ENCODE data around the gene ENG. TPM values are rescaled to one million over a fixed set of nuclear protein-coding genes. Genes with fewer than 3 reads are reported as not detected.
A peak's percentile ranks its signal among the peaks of the same experiment; 100 is the strongest.

ENG gene
- total and polyA plus RNA-seq, 2 of the 8 experiments (the other 6 are each of a cell fraction or from before 2014, with no cell fraction given): 1.8 to 4.4 TPM

GRCh38 chr9:127771570-127772189 is 82.8 kb downstream of the ENG start:
- Histone ChIP-seq H3K56ac (replicated peaks; ENCODE audit: insufficient read length, low read depth, low read length) (no peak overlapping the region), H2BK12ac (ENCODE audit: low read depth, low read length) (no peak overlapping the region), H2BK20ac (ENCODE audit: low read length) (no peak overlapping the region), H2AK5ac (ENCODE audit: low read depth, low read length) (no peak overlapping the region), H4K91ac (replicated peaks; ENCODE audit: insufficient read length, low read length) (no peak overlapping the region), H3K23ac (ENCODE audit: insufficient read length) (no peak overlapping the region), H2AFZ (ENCODE audit: low read length) (peak overlapping the region; percentile 12; the same call in 1 of the 2 replicates), H3K27ac (ENCODE audit: low read depth, low read length) (no peak overlapping the region), H4K20me1 (replicated peaks in 1 of 2; ENCODE audit: control insufficient read depth in 1 of 2, insufficient read depth in 2 of 2, low read length in 2 of 2) (no peaks in the 10 kb centered on the region), H3K27me3 (replicated peaks in 1 of 4; ENCODE audit: control insufficient read depth in 3 of 4, extremely low read depth in 1 of 4, insufficient read depth in 3 of 4, low read length in 3 of 4) (no peaks in the 10 kb centered on the region), H3K14ac (ENCODE audit: insufficient read length) (no peak overlapping the region), H3K4me1 (replicated peaks in 1 of 4; ENCODE audit: control insufficient read depth in 3 of 4, insufficient read depth in 4 of 4, low read length in 3 of 4) (peaks cover 4 to 20% (median 11%) of the 10 kb centered on the region in 4 experiments), H2BK120ac (replicated peaks; ENCODE audit: low read depth, low read length) (no peak overlapping the region), H3K79me2 (ENCODE audit: control insufficient read depth in 1 of 2, insufficient read depth in 2 of 2, low read length in 2 of 2) (no peaks in the 10 kb centered on the region), H3K9ac (replicated peaks in 1 of 4; ENCODE audit: extremely low read depth in 1 of 4, low read depth in 3 of 4, low read length in 3 of 4) (no peak overlapping the region; a peak in 1 of 7 replicates), H4K8ac (ENCODE audit: extremely low read depth, insufficient read depth, low read length) (no peak overlapping the region), H3K23me2 (ENCODE audit: low read depth, low read length) (no peaks in the 10 kb centered on the region; the same call in 1 of the 2 replicates), H4K5ac (ENCODE audit: insufficient read length, low read depth, low read length) (no peak overlapping the region), H3K9me3 (ENCODE audit: insufficient read depth in 2 of 2, low read depth in 1 of 2, low read length in 1 of 2) (no peaks in the 10 kb centered on the region), H3K4me2 (ENCODE audit: insufficient read depth in 1 of 2, low read depth in 2 of 2, low read length in 2 of 2) (peak overlapping the region; percentile 58 to 75), H3K18ac (ENCODE audit: extremely low read depth, low read length) (0 out of 2 replicates have a peak overlapping the region, but pooled peaks have one; percentile 55), H2BK5ac (ENCODE audit: low read depth, low read length) (no peak overlapping the region), H3K4me3 (ENCODE audit: extremely low read depth in 1 of 4, insufficient read depth in 2 of 4, low read depth in 3 of 4, low read length in 4 of 4) (peak overlapping the region in 2 of 4 experiments; percentile 11 to 68; a peak in 3 of 8 replicates), H3K4ac (replicated peaks; ENCODE audit: insufficient read length, low read depth, low read length) (peak overlapping the region; percentile 3), H3K79me1 (ENCODE audit: low read depth, low read length) (no peaks in the 10 kb centered on the region), H3K36me3 (ENCODE audit: control insufficient read depth in 2 of 4, insufficient read depth in 4 of 4, low read length in 3 of 4) (no peaks in the 10 kb centered on the region), H2BK15ac (ENCODE audit: low read length) (no peak overlapping the region)
- ChIA-PET CTCF (ENCODE audit: partially characterized antibody) (interaction anchor here (0.8 to 14.6 kb wide), 13 partner anchors 8 to 268 kb away, joined by 3 to 227 read pairs (median 5); partner anchors contain the start of genes CDK9, SH2D3C and TOR2A), POLR2A (ENCODE audit: partially characterized antibody) (interaction anchor here (1.0 to 1.9 kb wide), 7 partner anchors 14 to 71 kb away, joined by 3 to 7 read pairs (median 5); partner anchors contain the start of genes CDK9 and FPGS)
- DNase-seq (ENCODE audit: low read depth in 1 of 2, low spot score in 2 of 2) (no peak), FAIRE-seq (no peak)
- WGBS, 2 experiments (ENCODE audit: extremely low coverage in 1 of 2, insufficient coverage in 1 of 2, insufficient read length in 1 of 2, insufficient replicate concordance in 2 of 2, low coverage in 1 of 2, low lambda C conversion rate in 2 of 2, missing lambda C conversion rate in 1 of 2): 14% methylated on average over 17 of the region's 19 CpGs; no CpG with 5 or more reads in 1 of the 2 experiments
- TF ChIP-seq CTBP2 (IDR thresholded peaks at IDR 0.05; ENCODE audit: borderline replicate concordance, insufficient read depth, insufficient read length, low read length) (no peak), TBP (IDR thresholded peaks at IDR 0.05; ENCODE audit: low read depth, low read length) (no peak), ASH2L (IDR thresholded peaks at IDR 0.05; ENCODE audit: low read length) (no peak), EP300 (IDR thresholded peaks at IDR 0.05; ENCODE audit: borderline replicate concordance in 1 of 2, low read depth in 2 of 2, low read length in 2 of 2) (no peak), EZH2 (IDR thresholded peaks at IDR 0.05; ENCODE audit: low read depth, low read length, severe bottlenecking) (no peak), EGR1 (IDR thresholded peaks at IDR 0.05; ENCODE audit: borderline replicate concordance, low read depth, low read length) (no peak), SIN3A (conservative IDR thresholded peaks at IDR 0.05 in 1 of 2, IDR thresholded peaks at IDR 0.05 in 1 of 2; ENCODE audit: low read depth in 1 of 2, low read length in 2 of 2) (no peak; a peak in 1 of 4 replicates), YY1 (IDR thresholded peaks at IDR 0.05; ENCODE audit: low read depth, low read length) (no peak), RXRA (IDR thresholded peaks at IDR 0.05; ENCODE audit: insufficient read depth, low read depth, low read length) (no peak), GABPA (IDR thresholded peaks at IDR 0.05; ENCODE audit: borderline replicate concordance, insufficient read depth, low read length) (no peak), CHD2 (IDR thresholded peaks at IDR 0.05; ENCODE audit: low read length) (no peak), POLR2A (IDR thresholded peaks at IDR 0.05; ENCODE audit: control extremely low read depth in 1 of 2, low read depth in 2 of 2, low read length in 2 of 2) (no peak), POLR2AphosphoS5 (IDR thresholded peaks at IDR 0.05; ENCODE audit: low read depth, low read length) (no peak)
